RWPE2 (cell line): ENCODE measurements around the gene SLC36A3.

Source experiments
- ATAC-seq: fragments of 200-7000 bp; cut with Tn5 transposase; 3 replicates; pipeline ENCODE4 v1.9.1; 2021; ENCODE audit warnings: low read depth
- DNase-seq: peaks from one replicate; pipeline ENCODE4 v3.0.0-alpha.2; 2020; ENCODE audit warnings: low spot score
- H3K27ac ChIP-seq: fragments of 450-650 bp; 2 replicates; pipeline ENCODE4 v1.5.1; 2017; ENCODE audit warnings: mild to moderate bottlenecking; ENCODE audit not compliant: poor library complexity, severe bottlenecking
- H3K27me3 ChIP-seq: fragments of 250-450 bp; sonication (Bioruptor Pico); 2 replicates; pipeline ENCODE4 v1.5.1; 2021; ENCODE audit warnings: mild to moderate bottlenecking, moderate library complexity; ENCODE audit not compliant: insufficient read depth, poor library complexity, severe bottlenecking
- H3K36me3 ChIP-seq: fragments of 250-450 bp; sonication (Bioruptor Pico); 2 replicates; pipeline ENCODE4 v1.5.1; 2020; ENCODE audit warnings: low read depth, mild to moderate bottlenecking, moderate library complexity
- H3K4me1 ChIP-seq: fragments of 250-450 bp; sonication (Bioruptor Pico); 2 replicates; pipeline ENCODE4 v1.5.1; 2021; ENCODE audit warnings: mild to moderate bottlenecking, moderate library complexity; ENCODE audit not compliant: insufficient read depth, poor library complexity, severe bottlenecking
- H3K4me3 ChIP-seq: fragments of 250-450 bp; sonication (Bioruptor Pico); 2 replicates; pipeline ENCODE4 v1.5.1; 2021; ENCODE audit warnings: mild to moderate bottlenecking, moderate library complexity; ENCODE audit not compliant: severe bottlenecking
- H3K9me3 ChIP-seq: fragments of 250-450 bp; sonication (Bioruptor Pico); 2 replicates; pipeline ENCODE4 v1.5.1; 2021; ENCODE audit warnings: mild to moderate bottlenecking, moderate library complexity; ENCODE audit not compliant: severe bottlenecking
- CTCF ChIP-seq: fragments of 450-650 bp; IDR thresholded peaks from one replicate; pipeline ENCODE4 v1.5.1; 2017; ENCODE audit warnings: mild to moderate bottlenecking, moderate library complexity; ENCODE audit not compliant: poor library complexity, severe bottlenecking

The SLC36A3 gene

GRCh38 chr5:151293624-151294023, 9.9 kb downstream of the SLC36A3 start:
- DNase-seq: no peak
- H3K27me3 ChIP-seq: no peaks in the 10 kb centered on the region

GRCh38 chr5:151288180-151288579, 15.4 kb downstream of the SLC36A3 start:
- Histone ChIP-seq H3K36me3 (no peaks in the 10 kb centered on the region), H3K9me3 (no peaks in the 10 kb centered on the region), H3K27me3 (no peaks in the 10 kb centered on the region), H3K27ac (no peak overlapping the region), H3K4me3 (no peak overlapping the region), H3K4me1 (peaks cover 2% of the 10 kb centered on the region)
- TF ChIP-seq CTCF: peak; percentile 80
- ATAC-seq: peak; percentile 99
- DNase-seq: no peak

More at GRCh38 chr5:151293624-151294023, 9.9 kb downstream of the SLC36A3 start:
- H3K27ac ChIP-seq: no peak overlapping the region
- peaks cover 6% of the 10 kb centered on the region for H3K4me1 ChIP-seq
- H3K4me3 ChIP-seq: no peak overlapping the region
- no peaks in the 10 kb centered on the region for H3K36me3 ChIP-seq
- ATAC-seq: no peak
- H3K9me3 ChIP-seq: no peaks in the 10 kb centered on the region
- TF ChIP-seq CTCF: no peak

DNA sequence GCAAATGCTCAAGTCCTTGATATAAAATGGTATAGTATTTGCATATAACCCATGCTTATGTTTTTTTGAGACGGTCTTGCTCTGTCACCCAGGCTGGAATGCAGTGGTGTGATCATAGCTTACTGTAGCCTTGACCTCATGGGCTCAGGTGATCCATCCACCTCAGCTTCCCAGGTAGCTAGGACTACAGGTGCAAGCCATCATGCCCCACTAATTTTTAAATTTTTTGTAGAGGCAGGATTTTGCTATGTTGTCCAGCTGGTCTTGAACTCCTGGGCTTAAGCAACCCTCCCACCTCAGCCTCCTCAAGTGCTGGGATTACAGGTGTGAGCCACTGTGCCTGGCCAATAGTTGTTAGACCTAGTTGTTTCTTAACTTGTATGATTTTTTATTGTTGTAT, 17.3 kb downstream of the SLC36A3 start:
- Histone ChIP-seq H3K4me1 (peaks cover 2% of the 10 kb centered on the region), H3K27me3 (no peaks in the 10 kb centered on the region), H3K27ac (no peak overlapping the region), H3K36me3 (no peaks in the 10 kb centered on the region), H3K9me3 (no peaks in the 10 kb centered on the region), H3K4me3 (no peak overlapping the region)
- DNase-seq: no peak
- no peak for TF ChIP-seq CTCF
- no peak for ATAC-seq

DNA sequence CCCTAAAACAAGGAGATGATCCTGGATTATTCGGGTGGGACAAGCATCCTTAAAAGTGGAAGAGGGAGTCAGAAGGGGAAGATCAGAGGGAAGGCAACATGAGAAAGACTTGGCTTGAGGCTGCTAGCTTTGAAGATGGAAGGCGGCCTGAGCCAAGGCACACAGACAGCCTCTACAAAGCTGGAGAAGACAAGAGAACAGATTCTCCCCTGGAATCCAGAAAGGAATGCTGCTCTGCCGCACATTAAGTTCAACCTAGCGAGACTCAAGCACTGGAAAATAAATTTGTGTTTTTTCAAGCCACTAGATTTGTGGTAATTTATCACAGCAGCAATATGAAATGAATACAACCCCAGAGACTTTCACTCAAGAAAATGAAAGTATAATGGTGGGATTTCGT, 17.9 kb downstream of the SLC36A3 start:
- TF ChIP-seq CTCF: no peak
- DNase-seq (no peak), ATAC-seq (no peak)
- Histone ChIP-seq H3K27me3 (no peaks in the 10 kb centered on the region), H3K4me3 (no peak overlapping the region), H3K4me1 (peaks cover 2% of the 10 kb centered on the region), H3K9me3 (no peaks in the 10 kb centered on the region), H3K36me3 (no peaks in the 10 kb centered on the region), H3K27ac (no peak overlapping the region)

GRCh38 chr5:151284392-151284967, 19.1 kb downstream of the SLC36A3 start:
- H3K4me3 ChIP-seq: no peak overlapping the region
- DNase-seq (no peak), ATAC-seq (no peak)
- TF ChIP-seq CTCF: peak; percentile 19
- H3K27me3 ChIP-seq: no peaks in the 10 kb centered on the region
- no peaks in the 10 kb centered on the region for H3K36me3 ChIP-seq
- H3K9me3 ChIP-seq: no peaks in the 10 kb centered on the region
- no peak overlapping the region for H3K27ac ChIP-seq
- H3K4me1 ChIP-seq: peaks cover 2% of the 10 kb centered on the region
